H1 (cell line): ENCODE results near the gene AMN1. TPM values are rescaled to one million over a fixed set of nuclear protein-coding genes. Genes with fewer than 3 reads are reported as not detected.
"Not testable (repeated sequence)": the region's sequence is repeated elsewhere in the genome, so short reads cannot be mapped to it uniquely, and the experiment has no call there.

Experiments used
- CTCF ChIA-PET: fragments of 300-600 bp; sonication (Branson Sonifier 250); formaldehyde crosslinking; loops from one replicate; lab custom pipeline; 2021; ENCODE audit not compliant: partially characterized antibody; lab: Charles Lee
- POLR2A ChIA-PET: fragments of 300-600 bp; sonication (Branson Sonifier 250); formaldehyde crosslinking; loops from one replicate; lab custom pipeline; 2021; ENCODE audit warnings: inconsistent platforms; ENCODE audit not compliant: partially characterized antibody; lab: Charles Lee
- DNase-seq, 2 experiments: peaks; one replicate each; pipeline versions ENCODE4 v3.0.0 to v3.0.0-alpha.2; 2010 to 2022; ENCODE audit warnings: low spot score in 2 of 2, low read depth in 1 of 2, mixed read lengths in 1 of 2
- FAIRE-seq: peaks from 2 replicates; lab custom pipeline; 2011; peaks lifted over from hg19 to GRCh38; lab: Jason Lieb, UNC
- H2AFZ ChIP-seq: 2 replicates; pipeline ENCODE4 v1.8.1; 2012; ENCODE audit warnings: low read length, inconsistent platforms
- H2AK5ac ChIP-seq: 2 replicates; pipeline ENCODE4 v1.6.1; 2013; ENCODE audit warnings: low read depth, low read length
- H2BK120ac ChIP-seq: replicated peaks from 2 replicates; pipeline ENCODE3; 2013; ENCODE audit warnings: low read depth, low read length, inconsistent platforms
- H2BK12ac ChIP-seq: 2 replicates; pipeline ENCODE4 v1.6.1; 2013; ENCODE audit warnings: low read depth, low read length
- H2BK15ac ChIP-seq: 2 replicates; pipeline ENCODE4 v1.6.1; 2013; ENCODE audit warnings: low read length
- H2BK20ac ChIP-seq: 2 replicates; pipeline ENCODE4 v1.6.1; 2013; ENCODE audit warnings: low read length
- H2BK5ac ChIP-seq: 2 replicates; pipeline ENCODE4 v1.6.1; 2013; ENCODE audit warnings: low read depth, low read length
- H3K14ac ChIP-seq: 2 replicates; pipeline ENCODE4 v1.6.1; 2013; ENCODE audit warnings: inconsistent platforms; ENCODE audit not compliant: insufficient read length
- H3K18ac ChIP-seq: 2 replicates; pipeline ENCODE4 v1.6.1; 2013; ENCODE audit warnings: low read length; ENCODE audit errors: extremely low read depth
- H3K23ac ChIP-seq: 2 replicates; pipeline ENCODE4 v1.6.1; 2013; ENCODE audit warnings: inconsistent platforms; ENCODE audit not compliant: insufficient read length
- H3K23me2 ChIP-seq: 2 replicates; pipeline ENCODE4 v1.6.1; 2013; ENCODE audit warnings: low read depth, low read length
- H3K27ac ChIP-seq: 2 replicates; pipeline ENCODE4 v1.6.1; 2011; ENCODE audit warnings: low read depth, low read length, inconsistent platforms
- H3K27me3 ChIP-seq, 4 experiments: replicated peaks in 1 of 4; 1 replicate in 1 of 4; 2 replicates in 3 of 4; pipeline versions ENCODE4 v1.6.1 to v1.8.1; 2011 to 2013; ENCODE audit warnings: low read length in 3 of 4, mild to moderate bottlenecking in 3 of 4, inconsistent platforms in 2 of 4, mixed read lengths in 2 of 4, moderate library complexity in 1 of 4; ENCODE audit not compliant: control insufficient read depth in 3 of 4, insufficient read depth in 3 of 4; ENCODE audit errors: extremely low read depth in 1 of 4
- H3K36me3 ChIP-seq, 4 experiments: 2 replicates each; pipeline versions ENCODE4 v1.6.1 to v1.8.1; 2011 to 2013; ENCODE audit warnings: mild to moderate bottlenecking in 4 of 4, low read length in 3 of 4, moderate library complexity in 2 of 4, control low read depth in 1 of 4, inconsistent platforms in 1 of 4; ENCODE audit not compliant: insufficient read depth in 4 of 4, control insufficient read depth in 2 of 4
- H3K4ac ChIP-seq: replicated peaks from 2 replicates; pipeline ENCODE3; 2013; ENCODE audit warnings: low read length, low read depth, mixed read lengths, inconsistent platforms; ENCODE audit not compliant: insufficient read length
- H3K4me1 ChIP-seq, 4 experiments: replicated peaks in 1 of 4; 1 replicate in 1 of 4; 2 replicates in 3 of 4; pipeline versions ENCODE4 v1.6.1 to v1.8.1; 2011 to 2013; ENCODE audit warnings: low read length in 3 of 4, inconsistent platforms in 2 of 4, mixed read lengths in 1 of 4; ENCODE audit not compliant: insufficient read depth in 4 of 4, control insufficient read depth in 3 of 4
- H3K4me2 ChIP-seq, 2 experiments: 2 replicates each; pipeline versions ENCODE4 v1.6.1 to v1.8.1; 2011 to 2013; ENCODE audit warnings: low read depth in 2 of 2, low read length in 2 of 2, control low read depth in 1 of 2, inconsistent platforms in 1 of 2, mild to moderate bottlenecking in 1 of 2; ENCODE audit not compliant: insufficient read depth in 1 of 2
- H3K4me3 ChIP-seq, 4 experiments: fragments of 200-600, 300-600 bp in 1 of 4; sonication (generic), shearing (Covaris generic), sonication (Bioruptor Twin) in 1 of 4; 2 replicates each; pipeline versions ENCODE4 v1.5.1 to v1.8.1; 2011 to 2016; ENCODE audit warnings: low read length in 4 of 4, low read depth in 3 of 4, control low read depth in 2 of 4, inconsistent platforms in 2 of 4, mild to moderate bottlenecking in 2 of 4, mixed read lengths in 1 of 4, moderate library complexity in 1 of 4; ENCODE audit not compliant: insufficient read depth in 2 of 4; ENCODE audit errors: extremely low read depth in 1 of 4
- H3K56ac ChIP-seq: replicated peaks from 2 replicates; pipeline ENCODE3; 2013; ENCODE audit warnings: low read depth, mild to moderate bottlenecking, mixed read lengths, low read length, inconsistent platforms; ENCODE audit not compliant: insufficient read length
- H3K79me1 ChIP-seq: 2 replicates; pipeline ENCODE4 v1.6.1; 2013; ENCODE audit warnings: low read depth, low read length, control low read depth
- H3K79me2 ChIP-seq, 2 experiments: 2 replicates each; pipeline versions ENCODE4 v1.6.1 to v1.8.1; 2012 to 2013; ENCODE audit warnings: low read length in 2 of 2, mild to moderate bottlenecking in 2 of 2, inconsistent platforms in 1 of 2; ENCODE audit not compliant: insufficient read depth in 2 of 2, control insufficient read depth in 1 of 2
- H3K9ac ChIP-seq, 4 experiments: replicated peaks in 1 of 4; 1 replicate in 1 of 4; 2 replicates in 3 of 4; pipeline versions ENCODE4 v1.6.1 to v1.8.1; 2011 to 2013; ENCODE audit warnings: low read depth in 3 of 4, low read length in 3 of 4, control low read depth in 2 of 4, mild to moderate bottlenecking in 2 of 4, moderate library complexity in 2 of 4, inconsistent platforms in 1 of 4; ENCODE audit errors: extremely low read depth in 1 of 4
- H3K9me3 ChIP-seq, 2 experiments: 2 replicates each; pipeline versions ENCODE4 v1.6.1 to v1.8.1; 2012 to 2013; ENCODE audit warnings: mild to moderate bottlenecking in 2 of 2, moderate library complexity in 2 of 2, control low read depth in 1 of 2, inconsistent platforms in 1 of 2, low read depth in 1 of 2, low read length in 1 of 2, mixed read lengths in 1 of 2; ENCODE audit not compliant: insufficient read depth in 2 of 2
- H4K20me1 ChIP-seq, 2 experiments: replicated peaks in 1 of 2; 2 replicates each; pipeline versions ENCODE3 to v1.8.1; 2011 to 2013; ENCODE audit warnings: inconsistent platforms in 2 of 2, low read length in 2 of 2, mild to moderate bottlenecking in 1 of 2; ENCODE audit not compliant: insufficient read depth in 2 of 2, control insufficient read depth in 1 of 2
- H4K5ac ChIP-seq: 2 replicates; pipeline ENCODE4 v1.6.1; 2013; ENCODE audit warnings: low read length, low read depth, mixed read lengths, inconsistent platforms; ENCODE audit not compliant: insufficient read length
- H4K8ac ChIP-seq: 2 replicates; pipeline ENCODE4 v1.8.0; 2013; ENCODE audit warnings: mild to moderate bottlenecking, moderate library complexity, low read length, inconsistent platforms; ENCODE audit not compliant: insufficient read depth; ENCODE audit errors: extremely low read depth
- H4K91ac ChIP-seq: replicated peaks from 2 replicates; pipeline ENCODE3; 2013; ENCODE audit warnings: low read length, mixed read lengths, inconsistent platforms; ENCODE audit not compliant: insufficient read length
- WGBS, 2 experiments: shearing (Covaris generic) in 1 of 2; methylation state at CpG; one replicate each; pipeline versions ENCODE4 v1.1.6 to v1.1.7; 2013 to 2015; ENCODE audit warnings: low lambda C conversion rate in 2 of 2, mixed read lengths in 2 of 2, inconsistent platforms in 1 of 2, low coverage in 1 of 2, missing lambda C conversion rate in 1 of 2; ENCODE audit not compliant: insufficient replicate concordance in 2 of 2, insufficient coverage in 1 of 2, insufficient read length in 1 of 2; ENCODE audit errors: extremely low coverage in 1 of 2, missing lambda C conversion rate in 1 of 2; 5-methylcytosine and 5-hydroxymethylcytosine counted together
- polyA plus RNA-seq, 7 experiments: library from polyadenylated mRNA; depleted of rRNA in 3 of 7; stranded (reverse) in 5 of 7; unstranded in 2 of 7; fragments of >200 nt in 5 of 7; fragments of 200-250 nt in 2 of 7; gene quantifications; 1 replicate in 5 of 7; 2 replicates in 1 of 7; 4 replicates in 1 of 7; pipeline versions ENCODE4 v1.2.1 to v1.2.3, GENCODE V29; 2011 to 2013; ENCODE audit warnings: missing spikeins in 2 of 7, mixed read lengths in 2 of 7
- total RNA-seq: library from RNA; stranded (reverse); fragmentation: NEBNext Ultra II Directional; extraction: Animal tissue kit (Norgen Biotek cat#: 25700); gene quantifications from 2 replicates; pipeline ENCODE4 v1.2.1, GENCODE V29; 2021

AMN1 gene
- total and polyA plus RNA-seq, 2 of the 8 experiments (the other 6 are each of a cell fraction or from before 2014, with no cell fraction given) = 7.5 to 13.8 TPM

DNA sequence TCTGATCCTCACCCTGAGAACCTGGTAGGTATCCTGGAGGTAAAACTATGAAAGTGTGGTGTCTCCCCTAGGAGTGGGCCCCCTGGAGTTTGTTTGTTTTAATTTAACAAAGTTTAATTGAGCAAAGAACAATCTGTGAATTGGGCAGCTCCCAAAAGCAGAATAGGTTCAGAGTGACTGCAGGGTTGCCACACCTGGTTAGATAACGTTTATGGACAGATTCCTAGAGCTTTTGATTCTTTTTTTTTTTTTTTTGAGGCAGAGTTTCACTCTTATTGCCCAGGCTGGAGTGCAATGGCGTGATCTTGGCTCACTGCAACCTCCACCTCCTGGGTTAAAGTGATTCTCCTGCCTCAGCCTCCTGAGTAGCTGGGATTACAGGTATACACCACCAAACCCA is 59.2 kb downstream of the AMN1 start:
- DNase-seq, H3K9ac ChIP-seq, H4K91ac ChIP-seq, H2BK5ac ChIP-seq, H3K27ac ChIP-seq, H3K4me1 ChIP-seq, H3K36me3 ChIP-seq, H2BK120ac ChIP-seq, H3K4me2 ChIP-seq, H3K14ac ChIP-seq, H2BK20ac ChIP-seq, H3K56ac ChIP-seq, H3K18ac ChIP-seq, H2AFZ ChIP-seq, H2BK12ac ChIP-seq, H3K23ac ChIP-seq, H4K5ac ChIP-seq, H4K20me1 ChIP-seq, H3K4me3 ChIP-seq, H3K27me3 ChIP-seq, H3K4ac ChIP-seq, H4K8ac ChIP-seq, H3K79me2 ChIP-seq, FAIRE-seq, H3K79me1 ChIP-seq, POLR2A ChIA-PET, H3K23me2 ChIP-seq, H2BK15ac ChIP-seq, H2AK5ac ChIP-seq: not testable (repeated sequence)
- CTCF ChIA-PET = interaction anchor here (0.5 to 0.7 kb wide), 3 partner anchors 301 to 433 kb away, joined by 3 read pairs; no protein-coding TSS in a partner anchor
- WGBS, 2 experiments = 76% methylated on average over 2 of the region's 2 CpGs; no CpG with 5 or more reads in 1 of the 2 experiments
- peaks cover 20 to 21% of the 10 kb centered on the region in 2 experiments for H3K9me3 ChIP-seq
